ENCODE measurements around the gene FTL. TPM values are rescaled to one million over a fixed set of nuclear protein-coding genes. Genes with fewer than 3 reads are reported as not detected.
"Not testable (repeated sequence)": the region's sequence is repeated elsewhere in the genome, so short reads cannot be mapped to it uniquely, and the experiment has no call there.

The FTL gene
- total RNA-seq, 2 experiments from 2014 or later, result 1,093 to 1,120 TPM

- CTCF ChIA-PET, result interaction anchor here (0.7 to 1.2 kb wide), 2 partner anchors 24 to 85 kb away, joined by 3 read pairs; no protein-coding TSS in a partner anchor
- not testable (repeated sequence) for H3K4me1 Mint-ChIP-seq (ENCODE audit: low read depth); H3K4me3 Mint-ChIP-seq; DNase-seq; H3K27ac Mint-ChIP-seq; H3K9me3 Mint-ChIP-seq; H3K36me3 Mint-ChIP-seq (ENCODE audit: low read depth); H3K27me3 Mint-ChIP-seq (ENCODE audit: low read depth)
- intact Hi-C loops (cut with micrococcal nuclease), result loop anchor here (1.0 kb wide), 1 partner anchor 43 kb away; no protein-coding TSS in a partner anchor
Measured at GRCh38 chr19:48927692-48928091, 37.4 kb upstream of the FTL start.

- Mint-ChIP-seq H3K4me1 (ENCODE audit: low read depth) (peaks cover 9% of the 10 kb centered on the region), H3K4me3 (no peak overlapping the region), H3K27ac (no peak overlapping the region), H3K36me3 (ENCODE audit: low read depth) (no peaks in the 10 kb centered on the region), H3K9me3 (no peaks in the 10 kb centered on the region), H3K27me3 (ENCODE audit: low read depth) (no peaks in the 10 kb centered on the region)
- intact Hi-C loops (cut with micrococcal nuclease), result loop anchor here (1.0 kb wide), 1 partner anchor 42 kb away; no protein-coding TSS in a partner anchor
- DNase-seq, result no peak
- CTCF ChIA-PET, result interaction anchor here (1.2 kb wide), 1 partner anchor 85 kb away, joined by 3 read pairs; no protein-coding TSS in a partner anchor
Measured at GRCh38 chr19:48928164-48929025, 36.7 kb upstream of the FTL start.

GRCh38 chr19:48933382-48933932 lies 31.7 kb upstream of the FTL start, which contains the start of gene DHDH:
Gene DHDH, plus strand, starts transcription at chr19:48933699. Its CDS starts 23 bp downstream, at chr19:48933722.
- H3K36me3 Mint-ChIP-seq (ENCODE audit: low read depth), result no peaks in the 10 kb centered on the region
- peak within 1 kb of the TSS; percentile 4 for H3K27ac Mint-ChIP-seq
- CTCF ChIA-PET, result interaction anchor here (0.6 to 1.6 kb wide), 4 partner anchors 18 to 60 kb away, joined by 3 to 8 read pairs (median 4); partner anchors contain the start of genes GYS1 and RUVBL2
- H3K4me3 Mint-ChIP-seq, result peak within 1 kb of the TSS; percentile 83
- H3K27me3 Mint-ChIP-seq (ENCODE audit: low read depth), result no peaks in the 10 kb centered on the region
- peaks cover 7% of the 10 kb centered on the region for H3K4me1 Mint-ChIP-seq (ENCODE audit: low read depth)
- intact Hi-C loops (cut with micrococcal nuclease), result loop anchor here (2.0 kb wide), 3 partner anchors 31 to 61 kb away; partner anchors contain the start of genes FTL, NUCB1 and PPP1R15A
- DNase-seq, result peak; percentile 91
- H3K9me3 Mint-ChIP-seq, result no peaks in the 10 kb centered on the region

- Mint-ChIP-seq H3K4me1 (ENCODE audit: low read depth) (peaks cover 7% of the 10 kb centered on the region), H3K9me3 (no peaks in the 10 kb centered on the region), H3K36me3 (ENCODE audit: low read depth) (peaks cover 3% of the 10 kb centered on the region), H3K4me3 (no peak overlapping the region), H3K27ac (no peak overlapping the region), H3K27me3 (ENCODE audit: low read depth) (no peaks in the 10 kb centered on the region)
- intact Hi-C loops (cut with micrococcal nuclease), result no loop called here
- DNase-seq, result no peak
- CTCF ChIA-PET, result no interaction called here
Measured at GRCh38 chr19:48934837-48935236, 30.3 kb upstream of the FTL start.

- H3K4me3 Mint-ChIP-seq, result no peak overlapping the region
- intact Hi-C loops (cut with micrococcal nuclease), result no loop called here
- H3K27me3 Mint-ChIP-seq (ENCODE audit: low read depth), result no peaks in the 10 kb centered on the region
- H3K4me1 Mint-ChIP-seq (ENCODE audit: low read depth), result peaks cover 7% of the 10 kb centered on the region
- H3K36me3 Mint-ChIP-seq (ENCODE audit: low read depth), result peaks cover 7% of the 10 kb centered on the region
- no peak for DNase-seq
- peaks cover 2% of the 10 kb centered on the region for H3K9me3 Mint-ChIP-seq
- CTCF ChIA-PET, result no interaction called here
- H3K27ac Mint-ChIP-seq, result no peak overlapping the region
Measured at GRCh38 chr19:48935864-48936263, 29.2 kb upstream of the FTL start.

- Mint-ChIP-seq H3K27ac (no peak overlapping the region), H3K4me1 (ENCODE audit: low read depth) (peaks cover 5% of the 10 kb centered on the region), H3K36me3 (ENCODE audit: low read depth) (peaks cover 12% of the 10 kb centered on the region), H3K4me3 (no peak overlapping the region), H3K27me3 (ENCODE audit: low read depth) (no peaks in the 10 kb centered on the region), H3K9me3 (peaks cover 6% of the 10 kb centered on the region)
- CTCF ChIA-PET, result interaction anchor here (0.7 kb wide), 1 partner anchor 32 kb away, joined by 3 read pairs; no protein-coding TSS in a partner anchor
- no peak for DNase-seq
- intact Hi-C loops (cut with micrococcal nuclease), result no loop called here
Measured at GRCh38 chr19:48938256-48938655, 26.9 kb upstream of the FTL start.

GRCh38 chr19:48940902-48941301 lies 24.2 kb upstream of the FTL start:
- CTCF ChIA-PET, result interaction anchor here (0.7 kb wide), 2 partner anchors 26 to 152 kb away, joined by 3 to 4 read pairs; no protein-coding TSS in a partner anchor
- Mint-ChIP-seq H3K36me3 (ENCODE audit: low read depth) (peaks cover 12% of the 10 kb centered on the region), H3K27me3 (ENCODE audit: low read depth) (no peaks in the 10 kb centered on the region), H3K9me3 (peaks cover 6% of the 10 kb centered on the region), H3K27ac (no peak overlapping the region), H3K4me3 (no peak overlapping the region), H3K4me1 (ENCODE audit: low read depth) (no peaks in the 10 kb centered on the region)
- intact Hi-C loops (cut with micrococcal nuclease), result no loop called here
- no peak for DNase-seq

GRCh38 chr19:48943081-48943480 lies 22.0 kb upstream of the FTL start:
- Mint-ChIP-seq H3K4me1 (ENCODE audit: low read depth) (no peaks in the 10 kb centered on the region), H3K4me3 (no peak overlapping the region), H3K36me3 (ENCODE audit: low read depth) (peaks cover 12% of the 10 kb centered on the region), H3K9me3 (peaks cover 10% of the 10 kb centered on the region), H3K27me3 (ENCODE audit: low read depth) (no peaks in the 10 kb centered on the region), H3K27ac (no peak overlapping the region)
- intact Hi-C loops (cut with micrococcal nuclease), result no loop called here
- no peak for DNase-seq
- CTCF ChIA-PET, result no interaction called here

- Mint-ChIP-seq H3K4me3 (no peak overlapping the region), H3K27me3 (ENCODE audit: low read depth) (no peaks in the 10 kb centered on the region), H3K9me3 (peaks cover 10% of the 10 kb centered on the region), H3K4me1 (ENCODE audit: low read depth) (no peaks in the 10 kb centered on the region), H3K27ac (no peak overlapping the region), H3K36me3 (ENCODE audit: low read depth) (peaks cover 8% of the 10 kb centered on the region)
- intact Hi-C loops (cut with micrococcal nuclease), result no loop called here
- CTCF ChIA-PET, result interaction anchor here (0.6 kb wide), 1 partner anchor 9 kb away, joined by 3 read pairs; the partner anchor contains the start of gene BAX
- DNase-seq, result no peak
Measured at GRCh38 chr19:48945415-48945814, 19.7 kb upstream of the FTL start.

- H3K27ac Mint-ChIP-seq, result no peak overlapping the region
- H3K36me3 Mint-ChIP-seq (ENCODE audit: low read depth), result peaks cover 5% of the 10 kb centered on the region
- H3K4me1 Mint-ChIP-seq (ENCODE audit: low read depth), result no peaks in the 10 kb centered on the region
- CTCF ChIA-PET, result interaction anchor here (0.6 kb wide), 1 partner anchor 9 kb away, joined by 3 read pairs; the partner anchor contains the start of gene BAX
- intact Hi-C loops (cut with micrococcal nuclease), result no loop called here
- H3K27me3 Mint-ChIP-seq (ENCODE audit: low read depth), result no peaks in the 10 kb centered on the region
- no peak for DNase-seq
- peaks cover 8% of the 10 kb centered on the region for H3K9me3 Mint-ChIP-seq
- H3K4me3 Mint-ChIP-seq, result no peak overlapping the region
Measured at GRCh38 chr19:48945817-48946216, 19.3 kb upstream of the FTL start.

- Mint-ChIP-seq H3K27ac (no peak overlapping the region), H3K4me3 (no peak overlapping the region), H3K27me3 (ENCODE audit: low read depth) (no peaks in the 10 kb centered on the region), H3K36me3 (ENCODE audit: low read depth) (no peaks in the 10 kb centered on the region), H3K4me1 (ENCODE audit: low read depth) (no peaks in the 10 kb centered on the region), H3K9me3 (peaks cover 4% of the 10 kb centered on the region)
- intact Hi-C loops (cut with micrococcal nuclease), result no loop called here
- CTCF ChIA-PET, result no interaction called here
- no peak for DNase-seq
Measured at GRCh38 chr19:48946463-48947257, 18.4 kb upstream of the FTL start.

- Mint-ChIP-seq H3K27me3 (ENCODE audit: low read depth) (no peaks in the 10 kb centered on the region), H3K4me1 (ENCODE audit: low read depth) (no peaks in the 10 kb centered on the region), H3K4me3 (no peak overlapping the region), H3K9me3 (peaks cover 4% of the 10 kb centered on the region), H3K36me3 (ENCODE audit: low read depth) (no peaks in the 10 kb centered on the region), H3K27ac (no peak overlapping the region)
- intact Hi-C loops (cut with micrococcal nuclease), result no loop called here
- CTCF ChIA-PET, result interaction anchor here (0.5 kb wide), 1 partner anchor 25 kb away, joined by 3 read pairs; no protein-coding TSS in a partner anchor
- DNase-seq, result no peak
Measured at GRCh38 chr19:48947258-48947542, 17.9 kb upstream of the FTL start.

Data from activated naive CD4-positive, alpha-beta T cell treated with anti-CD3 and anti-CD28 coated beads for 36 hours (primary cell).